Activated T-cell treated with anti-CD3 and anti-CD28 coated beads for 24 hours (primary cell): ENCODE data around the gene DNAH11.
"Not testable (repeated sequence)": the region's sequence is repeated elsewhere in the genome, so short reads cannot be mapped to it uniquely, and the experiment has no call there.

Experiments used
- DNase-seq: peaks from one replicate; pipeline ENCODE4 v3.0.0-alpha.2; 2020; ENCODE audit warnings: low read depth

Gene DNAH11

DNA sequence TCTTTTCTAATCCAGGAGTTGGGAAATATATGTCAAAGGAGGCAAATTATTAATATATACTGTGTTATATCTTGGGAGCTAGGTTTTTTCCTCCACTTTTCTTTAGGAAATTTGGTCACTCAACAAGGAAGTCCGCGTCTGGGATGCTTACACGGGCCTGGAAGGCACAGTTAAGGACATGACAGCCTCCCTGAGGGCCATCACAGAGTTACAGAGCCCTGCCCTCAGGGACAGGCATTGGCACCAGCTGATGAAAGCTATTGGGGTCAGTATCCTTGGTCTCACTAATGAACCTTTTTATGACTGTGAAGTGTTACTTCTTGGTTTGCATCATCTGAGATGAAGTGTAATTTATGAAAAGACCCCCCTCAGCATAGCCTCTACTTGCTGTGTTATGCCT lies 74.7 kb downstream of the DNAH11 start:
- no peak for DNase-seq

DNA sequence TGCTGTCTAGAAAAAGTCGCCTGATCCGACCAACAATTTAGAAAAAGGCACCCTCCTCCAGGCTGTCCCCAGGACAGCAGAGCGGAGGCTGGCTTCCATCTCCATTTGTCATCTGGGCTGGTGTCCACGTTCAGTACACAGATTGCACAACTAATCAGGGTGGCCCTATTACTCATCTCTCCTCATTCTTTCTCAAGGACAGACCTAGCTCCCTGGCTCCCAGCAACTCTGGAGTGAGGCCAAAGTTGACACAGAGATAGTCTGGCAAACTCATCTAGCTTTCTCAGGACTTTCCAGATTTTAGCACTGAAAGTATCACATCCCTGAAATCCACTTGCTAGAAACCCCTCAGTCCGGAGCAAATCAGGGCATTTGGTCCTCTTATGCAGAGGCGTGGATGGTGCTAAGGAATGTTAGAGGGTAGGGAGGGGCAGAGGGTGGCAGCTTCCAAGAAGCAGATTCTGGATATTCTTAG lies 75.1 kb downstream of the DNAH11 start:
- no peak for DNase-seq

DNA sequence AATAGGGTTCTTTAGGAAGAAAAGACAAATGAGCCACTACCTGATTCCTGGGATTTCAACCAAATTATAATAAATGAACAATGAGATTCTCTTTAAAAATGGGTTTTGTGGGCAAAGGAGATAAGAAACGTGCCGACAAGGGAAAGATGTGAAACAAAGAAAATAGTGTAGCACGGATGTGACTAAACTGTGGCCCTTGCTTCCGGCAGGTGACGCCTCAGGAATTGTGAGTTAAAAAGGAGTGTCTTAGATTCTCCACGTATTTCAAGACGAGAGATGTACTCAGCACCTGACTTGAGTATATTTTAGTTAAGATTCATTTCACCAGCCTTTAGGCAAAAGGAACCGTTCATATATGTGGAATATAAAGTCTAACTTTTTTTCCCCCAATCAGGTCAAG lies 75.9 kb downstream of the DNAH11 start:
- DNase-seq = no peak

DNA sequence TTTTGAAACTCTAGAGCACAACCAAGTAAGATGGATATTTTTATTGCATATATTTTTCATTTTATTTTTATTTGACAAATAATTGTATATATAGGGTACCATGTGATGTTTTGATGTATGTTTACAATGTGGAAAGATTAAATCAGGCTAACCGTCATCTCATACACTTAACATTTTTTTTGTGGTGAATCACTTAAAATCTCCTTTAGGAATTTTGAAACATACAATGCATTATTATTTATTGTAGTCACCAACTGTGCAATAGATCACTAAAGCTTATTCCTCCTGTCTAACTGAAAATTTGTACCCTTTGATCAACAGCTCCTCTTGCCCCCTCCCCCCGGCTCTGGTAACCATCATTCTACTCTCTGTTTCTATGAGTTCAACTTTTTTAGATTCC lies 77.2 kb downstream of the DNAH11 start:
- DNase-seq = no peak

DNA sequence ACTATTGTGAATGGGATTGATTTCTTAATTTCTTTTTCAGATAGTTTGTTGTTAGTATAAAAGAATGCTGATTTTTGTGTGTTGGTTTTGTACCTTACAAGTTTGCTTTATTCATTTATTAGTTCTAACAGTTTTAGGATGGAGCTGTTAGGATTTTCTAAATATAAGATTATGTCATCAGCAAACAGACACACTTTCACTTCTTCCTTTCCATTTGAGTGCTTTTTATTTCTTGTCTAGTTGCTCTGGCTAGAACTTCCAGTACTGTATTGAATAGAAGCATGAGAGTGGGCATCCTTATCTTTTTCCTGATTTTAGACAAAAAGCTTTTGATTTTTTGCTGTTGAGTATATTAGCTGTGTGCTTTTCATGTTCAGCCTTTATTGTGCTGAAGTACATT lies 81.5 kb downstream of the DNAH11 start:
- DNase-seq = no peak

DNA sequence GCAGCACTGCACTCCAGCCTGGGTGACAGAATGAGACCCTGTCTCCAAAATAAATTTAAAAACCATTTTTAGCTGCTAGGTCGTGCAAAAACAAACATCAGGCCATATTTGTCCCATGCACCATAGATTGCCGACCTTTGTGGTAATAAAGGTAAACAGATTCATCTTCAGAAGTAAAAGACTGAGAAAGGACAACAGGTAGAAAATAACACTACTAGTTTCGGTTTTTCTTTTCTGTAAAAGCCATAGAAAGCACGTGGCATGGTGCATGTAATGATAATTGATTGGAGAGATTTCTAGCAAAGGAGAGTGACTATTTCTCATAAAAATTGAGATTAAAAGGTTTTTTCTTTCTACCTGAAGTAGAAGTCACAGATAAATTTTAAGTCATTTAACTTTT lies 93.9 kb downstream of the DNAH11 start:
- no peak for DNase-seq

DNA sequence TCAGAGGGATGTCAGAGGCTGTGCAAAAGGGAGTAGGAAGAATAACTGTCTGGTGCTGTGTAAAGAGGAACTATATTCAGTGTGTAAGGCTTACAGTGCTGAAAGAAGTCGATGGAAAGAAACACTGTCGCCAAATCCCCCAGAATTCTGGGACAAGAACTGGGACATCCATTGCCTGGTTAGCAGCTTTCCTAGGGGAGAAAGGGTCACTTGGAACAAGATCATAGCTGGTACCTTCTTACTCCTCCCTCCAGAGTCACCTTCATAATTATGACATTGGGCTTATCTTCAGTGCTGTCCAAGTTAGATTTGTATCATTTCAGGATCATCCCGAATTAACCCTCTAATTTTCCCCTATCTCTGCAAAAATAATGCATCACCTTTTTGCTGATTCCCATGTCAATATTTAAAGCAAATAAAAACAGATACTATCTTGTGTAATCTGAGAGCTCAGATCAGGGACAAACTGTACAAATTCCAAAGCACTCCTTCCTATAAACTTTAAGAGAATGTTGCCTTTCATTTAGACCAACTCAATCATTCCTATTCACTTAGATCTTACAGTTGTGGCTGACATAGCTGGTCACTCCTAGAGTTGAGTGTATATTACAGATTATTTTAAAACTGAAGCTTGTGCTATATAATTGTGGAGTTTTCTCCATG lies 96.5 kb downstream of the DNAH11 start:
- no peak for DNase-seq

GRCh38 chr7:21640105-21640504 lies 97.3 kb downstream of the DNAH11 start:
- no peak for DNase-seq

- no peak for DNase-seq
Measured at GRCh38 chr7:21641546-21641945, 98.7 kb downstream of the DNAH11 start.

GRCh38 chr7:21642422-21642821 lies 99.6 kb downstream of the DNAH11 start:
- no peak for DNase-seq

DNA sequence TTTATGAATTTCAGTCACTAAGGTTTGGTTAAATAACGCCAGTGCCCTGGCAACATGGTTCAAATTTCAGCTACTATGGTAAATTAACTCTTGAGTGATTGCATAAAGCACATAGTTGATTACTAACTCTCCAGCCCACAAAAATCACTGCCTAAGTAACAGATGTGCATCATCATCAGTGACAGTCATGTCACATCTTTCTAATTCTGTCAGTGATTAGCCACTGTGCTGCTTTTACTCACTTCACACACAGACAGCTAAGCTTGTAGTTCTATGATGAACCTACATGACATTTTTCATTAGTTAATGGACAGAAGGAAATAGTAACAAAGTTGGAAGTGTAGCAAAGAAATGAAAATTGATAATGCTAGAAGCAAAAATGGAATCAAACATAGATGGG lies 108.9 kb downstream of the DNAH11 start:
- no peak for DNase-seq

- no peak for DNase-seq
Measured at GRCh38 chr7:21653623-21654022, 110.8 kb downstream of the DNAH11 start.

DNA sequence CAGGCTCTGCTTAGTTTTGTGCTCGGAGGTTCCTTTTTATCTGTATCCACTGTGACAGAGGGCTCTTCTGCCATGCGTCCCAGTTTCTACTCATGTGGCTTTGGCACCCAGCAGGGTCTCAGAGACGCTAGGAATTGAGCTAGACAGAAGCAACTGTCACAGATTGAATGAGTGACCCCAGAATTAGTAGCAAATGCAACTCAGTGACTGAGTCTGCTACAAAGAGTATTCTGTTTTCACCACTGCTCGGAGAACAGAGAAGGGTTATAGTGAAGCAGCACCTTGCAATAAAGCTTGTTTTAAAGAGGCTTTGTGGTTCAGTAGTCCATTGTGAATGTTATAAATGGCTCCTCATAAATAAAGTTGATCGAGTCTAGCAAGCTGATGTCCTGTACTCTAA lies 113.2 kb downstream of the DNAH11 start:
- DNase-seq = no peak

DNA sequence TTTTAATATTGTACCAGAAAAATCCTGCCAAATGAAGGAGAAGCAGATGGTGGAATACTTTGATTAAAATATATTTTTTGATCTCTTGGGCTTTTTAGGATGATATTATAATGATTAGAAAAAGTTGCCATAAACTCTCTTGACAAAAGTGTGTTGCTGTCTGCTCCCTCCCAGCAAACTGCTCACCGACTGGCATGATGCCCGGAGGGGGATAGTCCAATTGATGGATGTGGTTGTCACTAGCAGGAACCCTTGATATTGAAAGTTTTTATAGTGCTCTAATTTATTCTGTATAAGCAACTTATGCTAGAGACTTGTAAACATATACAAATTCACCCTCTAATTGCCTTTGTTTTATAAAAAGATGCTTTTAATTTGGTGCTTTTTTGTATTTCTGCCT lies 114.0 kb downstream of the DNAH11 start:
- no peak for DNase-seq

DNA sequence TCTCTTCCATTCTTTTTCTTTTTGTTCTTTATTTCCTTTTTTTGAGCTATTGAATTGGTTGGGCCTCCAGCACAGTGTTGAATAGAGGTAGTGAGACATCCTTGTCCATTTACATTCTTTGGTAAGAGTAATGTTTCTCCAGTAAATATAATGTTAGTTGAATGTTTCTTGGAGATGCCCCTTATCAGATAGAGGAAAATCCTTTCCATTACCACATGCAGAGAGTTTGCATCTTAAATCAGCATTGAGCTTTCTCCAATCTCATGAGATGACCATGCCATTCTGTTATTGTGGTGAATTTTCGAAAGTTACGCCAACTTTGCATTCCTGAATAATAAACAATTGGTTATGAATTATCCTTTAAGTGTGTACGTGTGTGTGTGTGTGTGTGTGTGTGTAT lies 127.7 kb downstream of the DNAH11 start:
- DNase-seq = no peak

GRCh38 chr7:21671859-21672258 lies 129.0 kb downstream of the DNAH11 start:
- no peak for DNase-seq

DNA sequence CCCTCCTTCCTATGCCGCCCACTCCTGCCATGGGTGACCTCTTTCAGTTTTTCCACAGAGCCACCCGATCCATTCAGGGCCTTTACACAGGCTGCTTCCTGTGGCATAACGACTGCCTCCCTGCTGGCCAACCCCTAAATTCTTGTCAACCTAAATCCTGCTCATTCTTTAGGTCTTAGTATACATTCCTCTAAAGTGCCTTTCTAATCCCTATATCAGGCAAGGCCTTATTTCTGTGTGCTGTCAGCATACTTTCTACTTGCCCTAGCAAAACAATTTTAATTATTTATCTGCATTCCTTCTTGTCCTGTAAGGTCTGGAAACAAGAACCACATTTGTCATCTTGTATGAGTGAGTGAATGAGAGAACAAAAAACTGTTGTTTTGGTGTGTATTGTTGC lies 132.4 kb downstream of the DNAH11 start:
- no peak for DNase-seq

- DNase-seq = no peak
Measured at GRCh38 chr7:21690705-21691104, 147.9 kb downstream of the DNAH11 start.

GRCh38 chr7:21691146-21691545 lies 148.3 kb downstream of the DNAH11 start:
- not testable (repeated sequence) for DNase-seq

DNA sequence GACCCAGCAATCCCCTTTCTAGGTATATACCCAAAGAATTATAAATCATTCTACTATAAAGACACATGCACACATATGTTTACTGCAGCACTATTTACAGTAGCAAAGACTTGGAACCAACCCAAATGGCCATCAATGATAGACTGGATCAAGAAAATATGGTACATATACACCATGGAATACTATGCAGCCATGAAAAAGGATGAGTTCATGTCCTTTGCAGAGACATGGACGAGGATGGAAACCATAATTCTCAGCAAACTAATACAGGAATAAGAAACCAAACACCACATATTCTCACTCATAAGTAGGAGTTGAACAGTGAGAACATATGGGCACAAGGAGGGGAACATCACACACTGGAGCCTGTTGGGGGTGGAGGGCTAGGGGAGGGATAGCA lies 157.7 kb downstream of the DNAH11 start:
- DNase-seq = not testable (repeated sequence)

DNA sequence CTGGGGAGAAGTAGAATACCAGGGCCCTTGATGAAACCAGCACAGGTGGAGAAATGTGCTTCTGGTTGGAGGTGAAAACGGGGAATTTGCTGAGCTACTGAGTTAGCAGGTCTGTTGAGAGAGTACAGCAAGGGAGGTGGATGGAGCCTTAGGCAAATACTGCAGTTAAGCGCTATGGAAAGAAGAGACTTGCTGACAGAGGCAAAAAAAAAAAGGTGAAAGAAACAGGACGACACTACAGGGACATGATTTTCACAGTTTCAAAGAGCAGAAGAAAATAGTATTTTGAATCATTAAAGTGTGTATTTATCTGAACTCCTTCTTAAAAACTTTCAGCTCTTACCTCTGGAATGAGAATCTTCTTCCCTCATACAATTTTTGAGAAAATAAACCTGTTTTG lies 159.5 kb downstream of the DNAH11 start:
- no peak for DNase-seq

GRCh38 chr7:21704359-21704758 lies 161.5 kb downstream of the DNAH11 start:
- no peak for DNase-seq

GRCh38 chr7:21706131-21706530 lies 163.3 kb downstream of the DNAH11 start:
- DNase-seq = no peak

DNA sequence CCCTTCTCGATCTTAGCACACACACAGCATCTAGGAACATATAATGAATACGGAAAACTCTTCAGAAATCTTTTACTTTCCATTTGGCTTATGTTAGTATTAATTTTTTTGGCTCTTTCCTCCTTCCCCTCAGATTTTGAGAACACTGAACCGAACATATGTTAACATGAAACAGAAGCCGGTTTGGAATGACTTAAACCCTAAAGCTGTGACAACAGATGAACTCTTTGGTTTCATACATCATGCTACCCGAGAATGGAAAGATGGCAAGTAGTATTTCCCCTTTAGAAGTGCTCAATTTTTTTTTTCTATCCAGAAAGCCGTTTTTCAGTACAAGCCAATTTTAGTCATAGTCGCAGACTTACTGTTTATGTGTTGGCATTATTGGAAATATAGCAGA lies 164.7 kb downstream of the DNAH11 start:
- DNase-seq = no peak

GRCh38 chr7:21708096-21708495 lies 165.3 kb downstream of the DNAH11 start:
- DNase-seq = no peak
